Breast epithelium (tissue), 3 donors: Measurements from ENCODE around the gene SORBS2.

Experiments used
- CTCF ChIP-seq, 3 donors: fragments of 450-650 bp; IDR thresholded peaks; one replicate each; pipeline ENCODE4 v1.5.1; 2016 to 2017; ENCODE audit warnings: antibody characterized with exemption in 3 of 3, mild to moderate bottlenecking in 3 of 3, moderate library complexity in 3 of 3
- POLR2A ChIP-seq: fragments of 450-650 bp; IDR thresholded peaks from one replicate; pipeline ENCODE4 v1.6.1; 2016; ENCODE audit warnings: antibody characterized with exemption, mild to moderate bottlenecking, moderate library complexity
- POLR2AphosphoS5 ChIP-seq, 3 donors: sonication (generic); formaldehyde crosslinking; IDR thresholded peaks; one replicate each; pipeline ENCODE4 v1.6.1; 2017; ENCODE audit warnings: antibody characterized with exemption in 3 of 3

GRCh38 chr4:185774845-185775680 is 36.9 kb downstream of the SORBS2 start:
- TF ChIP-seq POLR2A (no peak), CTCF (IDR thresholded peaks at IDR 0.05) (no peak), POLR2AphosphoS5 (IDR thresholded peaks at IDR 0.05) (no peak)
